ENCODE data around the gene LPCAT4.

DNA sequence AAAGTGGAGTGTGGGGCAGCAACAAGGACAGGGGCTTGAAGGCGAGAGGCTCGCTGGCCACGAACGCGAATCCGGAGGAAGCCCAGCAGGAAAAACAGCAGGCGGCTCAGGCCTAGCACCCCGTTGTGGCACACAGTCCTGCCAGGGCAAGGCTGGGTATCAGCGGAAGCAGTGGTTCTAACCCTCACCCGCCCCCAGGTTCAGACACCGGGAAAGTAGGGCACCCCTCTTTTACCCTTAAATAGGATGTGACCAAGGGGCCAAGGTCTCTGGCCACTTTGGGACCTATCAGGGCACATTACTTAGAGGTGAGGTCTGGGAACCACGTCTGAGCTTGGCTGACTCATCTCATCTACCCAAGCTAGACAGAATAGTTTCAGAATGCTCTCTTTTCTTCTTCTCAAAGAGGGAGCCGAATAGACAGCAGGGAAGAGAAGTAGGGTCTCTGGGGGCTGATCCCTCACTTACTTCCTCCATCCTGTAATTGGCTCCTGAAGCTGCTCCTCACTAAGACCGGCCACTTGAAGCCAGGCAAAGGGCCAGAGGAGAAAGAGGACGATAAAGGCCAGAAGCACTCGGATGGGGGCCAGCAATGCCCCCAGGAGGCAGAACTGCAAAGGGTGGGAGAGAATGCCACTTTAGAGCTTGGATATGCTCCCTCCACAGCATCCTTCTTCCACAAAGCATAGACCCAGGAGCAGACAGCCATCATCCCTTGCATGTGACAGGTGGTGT lies 1.7 kb downstream of the LPCAT4 start:
- TF ChIP-seq, protein P1, sequence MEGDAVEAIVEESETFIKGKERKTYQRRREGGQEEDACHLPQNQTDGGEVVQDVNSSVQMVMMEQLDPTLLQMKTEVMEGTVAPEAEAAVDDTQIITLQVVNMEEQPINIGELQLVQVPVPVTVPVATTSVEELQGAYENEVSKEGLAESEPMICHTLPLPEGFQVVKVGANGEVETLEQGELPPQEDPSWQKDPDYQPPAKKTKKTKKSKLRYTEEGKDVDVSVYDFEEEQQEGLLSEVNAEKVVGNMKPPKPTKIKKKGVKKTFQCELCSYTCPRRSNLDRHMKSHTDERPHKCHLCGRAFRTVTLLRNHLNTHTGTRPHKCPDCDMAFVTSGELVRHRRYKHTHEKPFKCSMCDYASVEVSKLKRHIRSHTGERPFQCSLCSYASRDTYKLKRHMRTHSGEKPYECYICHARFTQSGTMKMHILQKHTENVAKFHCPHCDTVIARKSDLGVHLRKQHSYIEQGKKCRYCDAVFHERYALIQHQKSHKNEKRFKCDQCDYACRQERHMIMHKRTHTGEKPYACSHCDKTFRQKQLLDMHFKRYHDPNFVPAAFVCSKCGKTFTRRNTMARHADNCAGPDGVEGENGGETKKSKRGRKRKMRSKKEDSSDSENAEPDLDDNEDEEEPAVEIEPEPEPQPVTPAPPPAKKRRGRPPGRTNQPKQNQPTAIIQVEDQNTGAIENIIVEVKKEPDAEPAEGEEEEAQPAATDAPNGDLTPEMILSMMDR (IDR thresholded peaks at IDR 0.05; ENCODE audit: control extremely low read depth in 1 of 3, insufficient read depth in 1 of 3, low read depth in 1 of 3, low read length in 3 of 3), result no peak
- TF ChIP-seq YY1 (IDR thresholded peaks at IDR 0.05; ENCODE audit: low read depth, low read length) (no peak), NRF1 (IDR thresholded peaks at IDR 0.05; ENCODE audit: low read depth, low read length) (no peak), EZH2 (IDR thresholded peaks at IDR 0.05; ENCODE audit: low read depth, low read length, severe bottlenecking) (no peak), SIN3A (conservative IDR thresholded peaks at IDR 0.05 in 1 of 2, IDR thresholded peaks at IDR 0.05 in 1 of 2; ENCODE audit: low read depth in 1 of 2, low read length in 2 of 2) (no peak), TAF1 (IDR thresholded peaks at IDR 0.05; ENCODE audit: low read depth, low read length) (no peak), CEBPB (IDR thresholded peaks at IDR 0.05; ENCODE audit: low read depth, low read length) (no peak), POLR2A (IDR thresholded peaks at IDR 0.05; ENCODE audit: control extremely low read depth in 1 of 2, low read depth in 2 of 2, low read length in 2 of 2) (no peak), TCF12 (IDR thresholded peaks at IDR 0.05; ENCODE audit: low read depth, low read length) (no peak), ASH2L (IDR thresholded peaks at IDR 0.05; ENCODE audit: low read length) (no peak), GABPA (IDR thresholded peaks at IDR 0.05; ENCODE audit: borderline replicate concordance, insufficient read depth, low read length) (no peak), BACH1 (IDR thresholded peaks at IDR 0.05; ENCODE audit: low read length) (no peak)

All from H1 (cell line).